ENCODE measurements around the gene ZIC1. TPM values are rescaled to one million over a fixed set of nuclear protein-coding genes. Genes with fewer than 3 reads are reported as not detected.

Gene ZIC1
- total and polyA plus RNA-seq, 8 donors, result 0.03 to 0.55 TPM; not detected in 6

- Histone ChIP-seq H3K4me3 (no peak overlapping the region), H3K27ac (no peak overlapping the region), H3K4me1 (peaks cover 7 to 18% of the 10 kb centered on the region in 2 donors), H3K36me3 (no peaks in the 10 kb centered on the region), H3K27me3 (peaks cover 98 to 100% of the 10 kb centered on the region in 2 donors), H3K9me3 (no peaks in the 10 kb centered on the region)
- no peak for TF ChIP-seq CTCF (IDR thresholded peaks at IDR 0.05)
- ATAC-seq (no peak), DNase-seq (no peak)
- intact Hi-C loops (cut with DNase I), result no loop called here
Measured at GRCh38 chr3:147407114-147407497, 2.1 kb upstream of the ZIC1 start.

GRCh38 chr3:147407498-147408187 lies 1.5 kb upstream of the ZIC1 start:
- DNase-seq (no peak), ATAC-seq (no peak)
- H3K4me1 ChIP-seq, result peaks cover 7 to 18% of the 10 kb centered on the region in 2 donors
- no peaks in the 10 kb centered on the region for H3K9me3 ChIP-seq
- no peak overlapping the region for H3K4me3 ChIP-seq
- no peaks in the 10 kb centered on the region for H3K36me3 ChIP-seq
- peaks cover 98 to 100% of the 10 kb centered on the region in 2 donors for H3K27me3 ChIP-seq
- intact Hi-C loops (cut with DNase I), result no loop called here
- no peak overlapping the region for H3K27ac ChIP-seq
- no peak for TF ChIP-seq CTCF (IDR thresholded peaks at IDR 0.05)

DNA sequence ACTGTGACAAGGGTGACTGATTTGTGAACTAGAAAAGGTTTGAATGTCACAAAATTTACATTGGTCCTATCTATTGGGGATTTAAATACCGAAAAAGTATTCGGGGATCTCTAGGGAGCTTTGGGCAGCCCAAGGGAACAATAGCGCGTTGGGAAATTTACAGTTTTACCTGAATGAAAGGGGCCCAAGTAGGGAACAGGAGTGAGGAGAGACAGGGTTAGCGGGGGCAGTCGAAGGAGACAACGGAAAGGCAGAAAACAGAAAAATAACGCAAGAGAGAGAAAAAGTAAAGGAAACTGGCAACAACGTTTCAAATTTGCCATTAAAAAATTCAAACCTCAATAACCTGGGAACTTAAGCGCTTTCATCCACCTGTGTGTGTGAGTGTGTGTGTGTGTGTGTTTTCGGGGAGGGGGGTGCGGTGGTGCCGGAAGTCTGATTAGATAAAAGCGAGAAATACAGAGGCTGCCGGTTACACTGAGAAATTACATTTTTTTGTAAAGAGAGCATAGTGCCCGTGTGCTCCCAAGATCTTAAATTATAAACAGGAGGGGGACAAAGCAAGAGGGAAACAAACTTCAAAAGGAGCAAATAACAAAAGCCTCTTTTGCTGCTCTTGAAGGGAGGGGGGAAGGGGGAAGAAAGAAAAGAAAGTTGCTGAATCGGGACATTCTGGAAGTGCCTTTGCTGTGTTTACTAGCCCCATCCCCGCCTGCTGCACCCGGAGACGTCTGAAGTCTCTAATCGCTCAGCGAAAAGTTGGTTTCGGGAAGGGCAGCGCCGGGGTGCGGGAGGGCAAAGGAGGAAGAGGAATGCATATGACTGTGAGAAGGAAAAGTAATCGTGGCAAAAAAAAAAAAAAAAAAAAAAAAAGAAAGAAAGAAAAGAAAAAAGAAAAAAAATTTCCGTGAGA lies 721 bp upstream of the ZIC1 start:
- no peak for DNase-seq
- Histone ChIP-seq H3K27me3 (peaks cover 100% of the 10 kb centered on the region in 2 donors), H3K36me3 (no peaks in the 10 kb centered on the region), H3K4me1 (peaks cover 7 to 24% of the 10 kb centered on the region in 2 donors), H3K4me3 (no peak overlapping the region), H3K9me3 (no peaks in the 10 kb centered on the region), H3K27ac (no peak overlapping the region)
- intact Hi-C loops (cut with DNase I), result no loop called here
- ATAC-seq, result no peak
- TF ChIP-seq CTCF (IDR thresholded peaks at IDR 0.05), result no peak

DNA sequence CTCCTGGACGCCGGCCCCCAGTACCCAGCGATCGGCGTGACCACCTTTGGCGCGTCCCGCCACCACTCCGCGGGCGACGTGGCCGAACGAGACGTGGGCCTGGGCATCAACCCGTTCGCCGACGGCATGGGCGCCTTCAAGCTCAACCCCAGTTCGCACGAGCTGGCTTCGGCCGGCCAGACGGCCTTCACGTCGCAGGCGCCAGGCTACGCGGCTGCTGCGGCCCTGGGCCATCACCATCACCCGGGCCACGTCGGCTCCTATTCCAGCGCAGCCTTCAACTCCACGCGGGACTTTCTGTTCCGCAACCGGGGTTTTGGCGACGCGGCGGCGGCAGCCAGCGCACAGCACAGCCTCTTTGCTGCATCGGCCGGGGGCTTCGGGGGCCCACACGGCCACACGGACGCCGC lies 956 bp downstream of the ZIC1 start:
- Histone ChIP-seq H3K4me1 (peaks cover 7 to 26% of the 10 kb centered on the region in 2 donors), H3K9me3 (no peaks in the 10 kb centered on the region), H3K36me3 (no peaks in the 10 kb centered on the region), H3K4me3 (no peak overlapping the region), H3K27me3 (peaks cover 98 to 100% of the 10 kb centered on the region in 2 donors), H3K27ac (no peak overlapping the region)
- intact Hi-C loops (cut with DNase I), result no loop called here
- ATAC-seq (no peak), DNase-seq (no peak)
- TF ChIP-seq CTCF (IDR thresholded peaks at IDR 0.05), result no peak
